GM18526 (cell line): Measurements from ENCODE around the gene PRKCA.

Source experiments
- POLR2A ChIP-seq: IDR thresholded peaks from 3 replicates; pipeline ENCODE4 v1.6.1; 2011; ENCODE audit not compliant: insufficient read length; ENCODE audit errors: extremely low read depth

PRKCA gene

DNA sequence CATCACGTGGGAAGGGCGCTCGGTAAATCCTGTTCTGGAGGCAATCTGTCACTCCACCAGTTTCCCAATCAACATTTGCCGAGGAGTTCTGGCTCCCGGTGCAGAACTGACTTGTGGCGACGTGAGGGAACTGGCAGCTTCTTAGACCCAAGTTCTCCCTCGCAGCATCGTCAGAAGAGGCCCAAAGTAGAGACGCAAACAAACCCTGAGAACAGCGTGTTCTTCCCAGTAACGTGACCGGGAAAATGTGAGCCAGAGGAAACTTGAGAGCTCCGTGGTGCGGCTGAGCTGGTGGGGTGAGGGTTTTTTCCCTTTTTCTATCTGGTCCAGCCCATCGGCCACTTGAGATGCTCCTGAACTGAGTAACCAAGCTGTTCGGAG lies 373.6 kb downstream of the PRKCA start:
- TF ChIP-seq POLR2A, result no peak

GRCh38 chr17:66676421-66676820 lies 374.0 kb downstream of the PRKCA start:
- TF ChIP-seq POLR2A, result no peak

GRCh38 chr17:66677201-66677981 lies 375.0 kb downstream of the PRKCA start:
- no peak for TF ChIP-seq POLR2A

DNA sequence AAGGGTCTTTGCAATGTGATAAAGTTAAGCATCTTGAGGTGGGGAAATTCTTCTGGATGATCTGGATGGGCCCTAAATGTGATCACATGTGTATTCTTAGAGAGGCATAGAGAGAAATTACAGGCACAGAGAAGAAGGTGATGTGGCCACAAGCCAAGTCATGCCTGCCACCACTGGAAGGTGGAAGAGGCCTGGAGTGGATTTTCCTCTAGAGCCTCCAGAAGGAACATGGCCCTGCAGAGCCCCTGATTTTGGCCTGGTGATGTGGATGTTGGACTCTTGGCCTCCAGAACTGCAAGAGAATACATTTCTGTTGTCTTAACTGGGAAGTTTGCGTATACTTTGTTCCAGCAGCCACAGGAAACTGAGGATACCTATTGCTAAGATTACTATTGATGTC lies 375.6 kb downstream of the PRKCA start:
- TF ChIP-seq POLR2A, result no peak

DNA sequence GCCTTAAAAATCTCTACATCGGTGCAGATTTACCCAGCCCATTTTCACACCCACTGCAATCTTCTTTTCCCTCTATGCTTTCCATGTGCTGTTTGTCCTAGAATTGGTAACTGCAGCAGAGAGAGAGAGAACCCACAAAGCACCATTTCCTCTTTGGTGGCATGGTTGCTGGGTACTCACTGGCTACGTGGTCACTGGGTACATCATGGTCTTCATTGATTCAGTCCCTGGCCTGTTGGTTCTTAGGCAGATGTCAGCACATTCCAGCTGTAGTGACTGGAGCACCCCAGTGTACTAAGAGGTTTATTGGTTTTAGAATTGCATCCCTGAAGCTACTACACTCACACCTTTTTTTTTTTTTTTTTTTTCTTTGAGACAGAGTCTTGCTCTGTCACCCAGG lies 376.4 kb downstream of the PRKCA start:
- TF ChIP-seq POLR2A, result no peak

GRCh38 chr17:66679631-66680517 lies 377.5 kb downstream of the PRKCA start:
- TF ChIP-seq POLR2A, result no peak

DNA sequence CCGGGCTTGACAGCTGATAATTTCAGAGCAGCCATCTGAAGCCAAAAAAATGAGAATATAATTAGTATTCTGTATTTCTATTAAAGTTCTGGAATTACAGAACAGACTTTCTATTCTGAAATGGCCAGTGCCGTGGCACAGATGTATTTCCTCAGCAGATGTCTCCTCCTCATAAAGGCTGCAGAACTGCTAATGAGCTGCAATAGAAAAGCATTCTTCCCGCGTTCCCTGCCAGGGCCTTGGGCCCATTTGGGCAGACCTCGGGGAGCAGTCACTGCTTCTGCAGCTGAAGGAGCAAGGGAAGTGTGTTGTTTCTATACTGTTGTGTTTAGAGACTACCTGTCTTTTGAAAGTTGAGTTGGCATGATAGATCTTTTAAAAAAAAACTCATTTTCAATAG lies 379.9 kb downstream of the PRKCA start:
- no peak for TF ChIP-seq POLR2A

GRCh38 chr17:66684261-66684660 lies 381.8 kb downstream of the PRKCA start:
- TF ChIP-seq POLR2A, result no peak

- TF ChIP-seq POLR2A, result no peak
Observed at GRCh38 chr17:66684731-66685130, 382.3 kb downstream of the PRKCA start.

DNA sequence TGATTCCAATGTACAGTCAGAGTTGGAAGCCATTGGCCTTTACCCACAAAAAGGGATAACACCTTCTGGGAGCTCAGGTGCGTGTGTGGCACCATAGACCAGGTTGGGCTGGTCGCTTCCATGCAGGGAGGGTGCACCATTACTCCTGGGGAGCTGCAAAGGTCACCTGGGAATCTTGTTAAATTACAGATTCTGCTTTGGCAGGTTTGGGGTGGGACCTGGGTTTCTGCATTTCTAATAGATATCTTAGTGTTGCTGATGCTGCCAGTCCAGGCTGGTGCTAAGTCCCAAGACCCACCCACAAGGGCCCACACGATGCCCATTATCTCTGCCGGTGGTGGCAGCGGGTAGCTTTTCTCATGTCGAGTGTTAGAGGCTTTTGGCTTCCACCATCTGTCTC lies 384.2 kb downstream of the PRKCA start:
- TF ChIP-seq POLR2A, result no peak

DNA sequence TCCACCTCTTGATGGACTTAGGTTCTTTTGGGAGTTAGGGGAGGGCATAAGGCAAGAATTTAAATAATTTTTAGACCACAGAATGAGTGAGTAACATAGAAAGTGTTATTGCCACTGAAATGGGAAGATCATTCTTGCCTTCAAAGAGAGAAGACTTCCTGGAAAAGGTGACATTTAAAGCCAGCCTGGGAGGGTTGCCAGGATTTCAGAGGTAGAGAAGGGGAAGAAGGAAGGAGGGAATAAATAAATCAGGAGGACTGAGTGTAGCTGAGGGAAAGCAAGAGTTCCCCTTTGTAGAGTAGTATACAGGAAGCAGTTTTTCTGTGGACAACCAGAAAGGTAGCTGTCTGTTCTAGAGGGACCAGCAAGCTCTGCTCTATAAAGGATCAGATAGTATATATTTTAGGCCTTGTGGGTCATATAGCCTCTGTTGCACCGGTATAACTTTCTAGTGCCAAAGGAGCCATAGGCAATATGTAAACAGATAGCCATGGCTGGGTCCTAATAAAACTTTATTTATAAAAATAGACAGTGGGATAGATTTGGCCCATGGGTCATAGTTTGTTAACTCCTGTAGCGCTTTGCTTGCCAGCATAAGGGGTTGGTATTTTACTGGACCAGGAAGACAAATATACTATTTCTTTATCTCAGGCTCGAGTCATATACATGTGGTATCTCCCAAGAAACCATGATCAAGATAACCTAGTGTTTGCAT lies 385.3 kb downstream of the PRKCA start:
- no peak for TF ChIP-seq POLR2A

DNA sequence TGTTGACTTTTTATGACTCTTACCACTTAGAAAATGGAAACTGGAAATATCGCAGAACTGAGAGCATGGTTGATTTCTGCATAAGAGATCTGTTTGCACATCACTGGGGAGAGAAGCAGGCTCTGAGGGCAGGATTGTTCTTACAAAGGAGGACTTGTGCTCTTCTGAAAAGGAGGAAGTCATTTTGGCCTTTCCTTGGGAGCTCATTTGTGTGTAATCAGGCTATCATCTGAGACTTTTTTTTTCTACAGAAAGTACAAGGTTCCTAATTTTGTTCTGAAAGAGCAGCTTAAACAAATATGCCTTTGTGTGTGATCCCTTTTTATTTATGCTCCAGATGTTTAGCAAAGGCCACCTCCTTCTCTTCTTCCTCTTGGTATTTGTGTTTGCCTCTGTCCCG lies 386.8 kb downstream of the PRKCA start:
- no peak for TF ChIP-seq POLR2A

GRCh38 chr17:66690166-66690565 lies 387.8 kb downstream of the PRKCA start:
- no peak for TF ChIP-seq POLR2A

GRCh38 chr17:66691644-66692420 lies 389.4 kb downstream of the PRKCA start:
- no peak for TF ChIP-seq POLR2A

DNA sequence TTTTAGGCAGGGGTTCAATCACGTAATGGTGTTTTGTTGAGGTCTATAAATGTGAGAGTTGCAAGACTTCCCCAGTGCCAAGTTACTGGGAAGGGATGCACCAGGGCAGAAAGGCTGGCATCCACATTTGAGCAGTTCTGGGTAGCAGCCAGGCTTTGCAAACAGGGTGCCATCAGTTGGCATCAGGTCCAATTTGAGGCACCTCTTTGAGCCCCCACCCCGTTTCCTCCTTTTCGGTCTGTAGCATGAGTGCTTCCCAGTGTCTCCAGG lies 389.9 kb downstream of the PRKCA start:
- no peak for TF ChIP-seq POLR2A

DNA sequence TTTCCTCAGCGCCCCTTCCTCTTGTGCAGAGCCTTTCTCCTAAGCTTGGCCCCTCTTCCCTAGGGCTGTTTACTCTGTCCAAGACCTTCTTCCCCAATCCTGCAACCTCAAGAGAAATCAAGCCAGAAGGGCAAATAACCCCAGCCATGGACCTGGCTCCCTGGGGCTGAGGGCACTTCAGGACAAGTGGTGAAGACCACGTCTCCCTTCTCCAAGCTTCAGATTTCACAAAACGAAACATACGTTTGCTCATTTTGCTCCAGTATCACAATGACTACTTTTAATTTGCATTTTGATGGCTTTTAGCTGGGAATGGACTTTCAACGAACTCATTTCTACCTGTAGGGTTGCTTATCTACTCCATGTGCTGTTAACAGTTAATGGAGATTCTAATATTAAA lies 392.7 kb downstream of the PRKCA start:
- TF ChIP-seq POLR2A, result no peak

- no peak for TF ChIP-seq POLR2A
Observed at GRCh38 chr17:66698270-66698669, 395.9 kb downstream of the PRKCA start.
